Parathyroid adenoma (tissue), 2 donors: ENCODE results near the gene TOM1L2.

ENCODE experiments used
- H2AFZ ChIP-seq: fragments of 300-600 bp; sonication (generic); one replicate; pipeline ENCODE4 v1.7.0; 2017; ENCODE audit warnings: antibody characterized with exemption, mild to moderate bottlenecking
- H3K27ac ChIP-seq: fragments of 300-600 bp; sonication (generic); one replicate; pipeline ENCODE4 v1.7.0; 2017
- H3K27me3 ChIP-seq: fragments of 300-600 bp; sonication (generic); one replicate; pipeline ENCODE4 v1.7.0; 2017; ENCODE audit warnings: low read length; ENCODE audit not compliant: control insufficient read depth, insufficient read depth
- H3K36me3 ChIP-seq: fragments of 300-600 bp; sonication (generic); one replicate; pipeline ENCODE4 v1.7.0; 2017; ENCODE audit warnings: low read length; ENCODE audit not compliant: control insufficient read depth, insufficient read depth
- H3K4me1 ChIP-seq: fragments of 300-600 bp; sonication (generic); one replicate; pipeline ENCODE4 v1.7.0; 2017; ENCODE audit warnings: control low read depth
- H3K4me2 ChIP-seq: fragments of 300-600 bp; sonication (generic); one replicate; pipeline ENCODE4 v1.7.0; 2017; ENCODE audit warnings: low read length
- H3K4me3 ChIP-seq: fragments of 300-600 bp; sonication (generic); one replicate; pipeline ENCODE4 v1.7.0; 2017; ENCODE audit warnings: low read depth, low read length
- H3K79me2 ChIP-seq: fragments of 300-600 bp; sonication (generic); one replicate; pipeline ENCODE4 v1.7.0; 2017; ENCODE audit warnings: control low read depth
- H3K9ac ChIP-seq: fragments of 300-600 bp; sonication (generic); one replicate; pipeline ENCODE4 v1.7.0; 2017; ENCODE audit warnings: mild to moderate bottlenecking
- H3K9me3 ChIP-seq: fragments of 300-600 bp; sonication (generic); one replicate; pipeline ENCODE4 v1.7.0; 2017; ENCODE audit warnings: low read length; ENCODE audit not compliant: control insufficient read depth
- TF ChIP-seq, protein P1 (sequence below): fragments of 300-600 bp; sonication (generic); IDR thresholded peaks from one replicate; pipeline ENCODE4 v1.7.0; 2017; ENCODE audit warnings: antibody characterized with exemption, mild to moderate bottlenecking
- donor health status: primary hyperparathyroidism.

The TOM1L2 gene

GRCh38 chr17:18005496-18005895 is 33.3 kb upstream of the TOM1L2 start:
- no peaks in the 10 kb centered on the region for H3K9me3 ChIP-seq
- no peak overlapping the region for H3K4me3 ChIP-seq
- no peak overlapping the region for H3K4me2 ChIP-seq
- H3K9ac ChIP-seq, result no peak overlapping the region
- no peak overlapping the region for H2AFZ ChIP-seq
- TF ChIP-seq, protein P1, sequence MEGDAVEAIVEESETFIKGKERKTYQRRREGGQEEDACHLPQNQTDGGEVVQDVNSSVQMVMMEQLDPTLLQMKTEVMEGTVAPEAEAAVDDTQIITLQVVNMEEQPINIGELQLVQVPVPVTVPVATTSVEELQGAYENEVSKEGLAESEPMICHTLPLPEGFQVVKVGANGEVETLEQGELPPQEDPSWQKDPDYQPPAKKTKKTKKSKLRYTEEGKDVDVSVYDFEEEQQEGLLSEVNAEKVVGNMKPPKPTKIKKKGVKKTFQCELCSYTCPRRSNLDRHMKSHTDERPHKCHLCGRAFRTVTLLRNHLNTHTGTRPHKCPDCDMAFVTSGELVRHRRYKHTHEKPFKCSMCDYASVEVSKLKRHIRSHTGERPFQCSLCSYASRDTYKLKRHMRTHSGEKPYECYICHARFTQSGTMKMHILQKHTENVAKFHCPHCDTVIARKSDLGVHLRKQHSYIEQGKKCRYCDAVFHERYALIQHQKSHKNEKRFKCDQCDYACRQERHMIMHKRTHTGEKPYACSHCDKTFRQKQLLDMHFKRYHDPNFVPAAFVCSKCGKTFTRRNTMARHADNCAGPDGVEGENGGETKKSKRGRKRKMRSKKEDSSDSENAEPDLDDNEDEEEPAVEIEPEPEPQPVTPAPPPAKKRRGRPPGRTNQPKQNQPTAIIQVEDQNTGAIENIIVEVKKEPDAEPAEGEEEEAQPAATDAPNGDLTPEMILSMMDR, result no peak
- peaks cover 6% of the 10 kb centered on the region for H3K4me1 ChIP-seq
- H3K36me3 ChIP-seq, result no peaks in the 10 kb centered on the region
- no peaks in the 10 kb centered on the region for H3K27me3 ChIP-seq
- no peaks in the 10 kb centered on the region for H3K79me2 ChIP-seq
- no peak overlapping the region for H3K27ac ChIP-seq

- Histone ChIP-seq H3K9ac (no peak overlapping the region), H3K79me2 (no peaks in the 10 kb centered on the region), H3K27ac (no peak overlapping the region), H3K9me3 (no peaks in the 10 kb centered on the region), H3K4me3 (no peak overlapping the region), H2AFZ (no peak overlapping the region), H3K4me2 (no peak overlapping the region), H3K36me3 (no peaks in the 10 kb centered on the region), H3K27me3 (no peaks in the 10 kb centered on the region), H3K4me1 (peaks cover 5% of the 10 kb centered on the region)
- TF ChIP-seq, protein P1, result no peak
These were observed 32.7 kb upstream of the TOM1L2 start for GRCh38 chr17:18004884-18005305.

DNA sequence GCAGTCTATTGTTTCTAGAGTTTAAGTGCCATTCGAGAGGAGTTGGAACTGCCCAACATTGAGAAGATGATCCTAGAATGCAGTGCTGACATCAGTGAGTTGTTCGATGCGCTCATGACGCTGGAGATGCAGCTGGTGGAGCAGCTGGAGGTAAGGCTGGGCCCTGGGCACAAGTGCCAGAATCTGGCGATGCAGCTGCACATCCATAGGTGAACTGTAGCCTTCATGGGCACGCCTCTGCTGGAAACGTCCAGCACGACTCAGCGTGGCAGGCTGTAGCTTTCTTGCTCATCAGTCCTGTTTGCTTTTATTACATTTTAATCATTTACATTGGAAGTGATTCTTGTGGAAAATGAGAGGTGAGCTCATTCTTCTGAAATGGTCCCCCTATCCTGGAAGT is 32.1 kb upstream of the TOM1L2 start:
- Histone ChIP-seq H2AFZ (no peak overlapping the region), H3K36me3 (no peaks in the 10 kb centered on the region), H3K4me3 (no peak overlapping the region), H3K27me3 (no peaks in the 10 kb centered on the region), H3K27ac (no peak overlapping the region), H3K9me3 (no peaks in the 10 kb centered on the region), H3K4me2 (no peak overlapping the region), H3K79me2 (no peaks in the 10 kb centered on the region), H3K4me1 (no peaks in the 10 kb centered on the region), H3K9ac (no peak overlapping the region)
- TF ChIP-seq, protein P1, result no peak

DNA sequence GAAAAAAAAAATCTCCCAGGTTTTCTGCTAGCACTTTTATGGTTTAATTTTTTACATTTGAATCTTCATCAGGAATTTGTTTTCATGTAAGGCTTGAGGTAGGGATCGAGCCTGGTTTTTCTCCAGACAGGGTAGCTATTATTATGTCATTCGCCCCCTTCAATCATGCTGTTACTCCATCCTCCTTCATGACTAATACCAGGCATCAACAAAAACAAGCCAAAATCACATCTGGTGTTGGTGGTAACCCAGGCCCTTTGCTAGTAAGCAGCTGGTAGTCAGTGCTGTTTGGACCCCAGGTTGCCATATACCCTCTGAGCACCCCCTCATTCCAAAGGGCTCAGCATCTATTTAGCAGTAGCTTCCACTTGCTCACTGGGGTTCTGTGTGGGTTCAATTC is 30.0 kb upstream of the TOM1L2 start:
- H2AFZ ChIP-seq, result no peak overlapping the region
- H3K27me3 ChIP-seq, result no peaks in the 10 kb centered on the region
- no peaks in the 10 kb centered on the region for H3K79me2 ChIP-seq
- H3K4me2 ChIP-seq, result no peak overlapping the region
- TF ChIP-seq, protein P1, result no peak
- H3K4me1 ChIP-seq, result no peaks in the 10 kb centered on the region
- H3K9ac ChIP-seq, result no peak overlapping the region
- H3K27ac ChIP-seq, result no peak overlapping the region
- no peaks in the 10 kb centered on the region for H3K9me3 ChIP-seq
- no peak overlapping the region for H3K4me3 ChIP-seq
- no peaks in the 10 kb centered on the region for H3K36me3 ChIP-seq

- Histone ChIP-seq H3K79me2 (no peaks in the 10 kb centered on the region), H3K4me2 (no peak overlapping the region), H3K4me3 (no peak overlapping the region), H3K9me3 (no peaks in the 10 kb centered on the region), H3K9ac (no peak overlapping the region), H3K27me3 (no peaks in the 10 kb centered on the region), H2AFZ (no peak overlapping the region), H3K4me1 (no peaks in the 10 kb centered on the region), H3K27ac (no peak overlapping the region), H3K36me3 (no peaks in the 10 kb centered on the region)
- TF ChIP-seq, protein P1, result no peak
These were observed 27.8 kb upstream of the TOM1L2 start for GRCh38 chr17:18000030-18000408.
